Measurements from ENCODE around the gene ZNF500.
A peak's percentile ranks its signal among the peaks of the same experiment; 100 is the strongest.

The ZNF500 gene

GRCh38 chr16:4700997-4701743 is 65.8 kb downstream of the ZNF500 start:
- no peak for DNase-seq

- DNase-seq = peak in 1 of 2 donors; percentile 19
Observed at GRCh38 chr16:4700380-4700996, 66.5 kb downstream of the ZNF500 start.

DNA sequence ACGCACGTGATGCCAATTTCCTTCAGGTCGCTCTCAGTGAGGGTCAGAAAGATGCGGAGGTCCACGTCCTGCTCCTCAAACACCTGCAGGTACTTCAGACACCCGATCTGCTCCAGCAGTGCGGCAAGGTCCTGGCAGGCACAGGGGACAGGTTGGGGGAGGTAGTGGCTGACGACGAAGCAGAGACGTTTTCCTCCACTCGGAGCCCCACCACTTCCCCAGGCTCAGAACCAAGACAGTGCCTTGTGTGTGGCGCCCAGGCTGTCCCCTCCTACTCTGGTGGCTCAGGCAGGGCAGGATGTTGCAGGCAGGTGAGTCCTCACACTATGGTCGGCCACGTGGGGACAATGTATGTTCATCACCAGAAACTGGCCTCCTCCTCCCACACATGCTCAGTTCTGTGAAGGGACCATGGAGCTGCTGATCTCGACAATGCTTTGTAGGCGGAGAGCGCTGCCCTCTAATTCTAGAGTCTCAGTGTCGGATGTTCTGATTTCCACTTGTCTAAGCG is 67.9 kb downstream of the ZNF500 start:
- no peak for DNase-seq

DNA sequence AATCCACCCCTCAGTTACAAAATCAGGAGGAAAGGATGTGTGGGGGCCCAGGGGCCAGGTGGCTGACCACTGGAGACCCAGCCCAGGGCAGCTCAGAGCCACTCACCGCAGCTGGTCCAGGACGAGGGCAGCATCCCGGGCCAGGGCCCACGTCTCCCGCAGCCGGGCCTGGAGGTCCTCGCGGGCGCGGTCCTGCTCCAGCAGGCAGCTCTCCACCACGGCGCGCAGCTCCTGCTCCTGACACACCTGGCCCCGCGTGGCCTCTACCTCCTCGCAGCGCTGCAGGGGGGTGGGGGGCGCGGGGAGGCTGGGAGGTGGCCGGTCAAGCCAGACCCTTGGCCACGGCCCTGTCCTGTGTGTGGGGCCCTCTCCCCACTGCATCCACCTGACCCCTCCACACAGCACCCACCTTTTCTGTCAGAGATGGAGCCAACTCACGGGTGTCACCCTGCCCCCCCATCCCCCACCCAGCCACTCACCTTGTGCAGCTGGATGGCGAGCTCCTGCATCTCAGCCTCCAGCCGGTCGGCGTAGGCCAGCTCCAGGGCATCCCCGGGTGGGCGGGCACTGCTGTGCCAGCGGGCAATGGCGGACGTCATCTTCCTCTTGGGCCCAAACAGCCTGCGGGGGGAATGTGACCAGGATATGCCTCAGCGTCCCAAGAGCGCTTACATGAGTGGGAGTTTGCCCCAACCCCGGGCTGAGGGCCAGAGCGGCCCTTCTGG is 68.5 kb downstream of the ZNF500 start:
- no peak for DNase-seq
